ENCODE measurements around the gene TSPAN1. TPM values are rescaled to one million over a fixed set of nuclear protein-coding genes. Genes with fewer than 3 reads are reported as not detected.

TSPAN1 gene
- total and polyA plus RNA-seq, 10 of the 15 experiments (the other 5 are each of a cell fraction or from before 2014, with no cell fraction given): 0.08 to 0.29 (median 0.23) TPM; not detected in 5

DNA sequence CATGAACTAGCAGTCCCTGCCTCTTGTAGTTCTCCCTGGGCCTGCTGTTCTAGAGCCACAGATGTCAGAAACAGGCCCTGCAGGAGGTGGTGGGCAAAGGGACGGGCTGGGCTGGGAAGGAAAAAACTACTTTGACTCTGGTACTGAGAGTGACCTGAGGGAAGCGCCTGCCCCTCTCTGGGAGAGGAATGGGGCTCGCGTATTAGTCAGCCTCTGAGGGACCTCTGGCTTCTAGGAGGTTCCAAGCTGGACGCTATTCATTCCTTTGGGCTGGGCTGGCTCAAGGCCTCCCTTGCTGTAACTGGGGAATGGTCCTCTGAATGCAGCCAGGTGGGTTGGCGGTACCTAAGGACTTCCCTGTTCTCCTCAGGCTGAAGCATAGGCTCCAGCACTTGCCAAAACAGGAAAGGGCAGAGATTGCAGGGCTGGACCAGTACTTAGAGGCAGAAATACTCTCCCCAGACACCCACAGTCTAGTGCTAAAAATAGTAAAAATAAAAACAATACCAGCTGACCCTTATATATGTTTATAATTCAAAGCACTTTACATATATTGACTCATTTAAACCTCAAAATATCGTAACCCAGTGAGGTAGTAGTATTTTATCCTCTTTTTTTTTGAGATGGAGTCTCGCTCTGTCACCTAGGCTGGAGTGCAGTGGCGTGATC lies 16.3 kb downstream of the TSPAN1 start:
- SMC1A ChIA-PET (ENCODE audit: uncharacterized antibody, unreplicated experiment): no interaction called here
- TF ChIP-seq POLR2AphosphoS5 (IDR thresholded peaks at IDR 0.05; ENCODE audit: low read length): no peak
- TF ChIP-seq JUNB (IDR thresholded peaks at IDR 0.05): no peak
- TF ChIP-seq NRF1 (conservative IDR thresholded peaks at IDR 0.05; ENCODE audit: low read depth, low read length): no peak
- TF ChIP-seq POLR2AphosphoS2 (IDR thresholded peaks at IDR 0.05; ENCODE audit: low read depth, low read length): no peak
- no peak for TF ChIP-seq FOS (IDR thresholded peaks at IDR 0.05; ENCODE audit: borderline replicate concordance, extremely low read depth, insufficient read length)
- TF ChIP-seq, protein P1, sequence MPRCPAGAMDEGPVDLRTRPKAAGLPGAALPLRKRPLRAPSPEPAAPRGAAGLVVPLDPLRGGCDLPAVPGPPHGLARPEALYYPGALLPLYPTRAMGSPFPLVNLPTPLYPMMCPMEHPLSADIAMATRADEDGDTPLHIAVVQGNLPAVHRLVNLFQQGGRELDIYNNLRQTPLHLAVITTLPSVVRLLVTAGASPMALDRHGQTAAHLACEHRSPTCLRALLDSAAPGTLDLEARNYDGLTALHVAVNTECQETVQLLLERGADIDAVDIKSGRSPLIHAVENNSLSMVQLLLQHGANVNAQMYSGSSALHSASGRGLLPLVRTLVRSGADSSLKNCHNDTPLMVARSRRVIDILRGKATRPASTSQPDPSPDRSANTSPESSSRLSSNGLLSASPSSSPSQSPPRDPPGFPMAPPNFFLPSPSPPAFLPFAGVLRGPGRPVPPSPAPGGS (IDR thresholded peaks at IDR 0.05; ENCODE audit: borderline replicate concordance, insufficient read depth, low read depth, low read length, poor library complexity, severe bottlenecking): no peak
- TF ChIP-seq, protein P2, sequence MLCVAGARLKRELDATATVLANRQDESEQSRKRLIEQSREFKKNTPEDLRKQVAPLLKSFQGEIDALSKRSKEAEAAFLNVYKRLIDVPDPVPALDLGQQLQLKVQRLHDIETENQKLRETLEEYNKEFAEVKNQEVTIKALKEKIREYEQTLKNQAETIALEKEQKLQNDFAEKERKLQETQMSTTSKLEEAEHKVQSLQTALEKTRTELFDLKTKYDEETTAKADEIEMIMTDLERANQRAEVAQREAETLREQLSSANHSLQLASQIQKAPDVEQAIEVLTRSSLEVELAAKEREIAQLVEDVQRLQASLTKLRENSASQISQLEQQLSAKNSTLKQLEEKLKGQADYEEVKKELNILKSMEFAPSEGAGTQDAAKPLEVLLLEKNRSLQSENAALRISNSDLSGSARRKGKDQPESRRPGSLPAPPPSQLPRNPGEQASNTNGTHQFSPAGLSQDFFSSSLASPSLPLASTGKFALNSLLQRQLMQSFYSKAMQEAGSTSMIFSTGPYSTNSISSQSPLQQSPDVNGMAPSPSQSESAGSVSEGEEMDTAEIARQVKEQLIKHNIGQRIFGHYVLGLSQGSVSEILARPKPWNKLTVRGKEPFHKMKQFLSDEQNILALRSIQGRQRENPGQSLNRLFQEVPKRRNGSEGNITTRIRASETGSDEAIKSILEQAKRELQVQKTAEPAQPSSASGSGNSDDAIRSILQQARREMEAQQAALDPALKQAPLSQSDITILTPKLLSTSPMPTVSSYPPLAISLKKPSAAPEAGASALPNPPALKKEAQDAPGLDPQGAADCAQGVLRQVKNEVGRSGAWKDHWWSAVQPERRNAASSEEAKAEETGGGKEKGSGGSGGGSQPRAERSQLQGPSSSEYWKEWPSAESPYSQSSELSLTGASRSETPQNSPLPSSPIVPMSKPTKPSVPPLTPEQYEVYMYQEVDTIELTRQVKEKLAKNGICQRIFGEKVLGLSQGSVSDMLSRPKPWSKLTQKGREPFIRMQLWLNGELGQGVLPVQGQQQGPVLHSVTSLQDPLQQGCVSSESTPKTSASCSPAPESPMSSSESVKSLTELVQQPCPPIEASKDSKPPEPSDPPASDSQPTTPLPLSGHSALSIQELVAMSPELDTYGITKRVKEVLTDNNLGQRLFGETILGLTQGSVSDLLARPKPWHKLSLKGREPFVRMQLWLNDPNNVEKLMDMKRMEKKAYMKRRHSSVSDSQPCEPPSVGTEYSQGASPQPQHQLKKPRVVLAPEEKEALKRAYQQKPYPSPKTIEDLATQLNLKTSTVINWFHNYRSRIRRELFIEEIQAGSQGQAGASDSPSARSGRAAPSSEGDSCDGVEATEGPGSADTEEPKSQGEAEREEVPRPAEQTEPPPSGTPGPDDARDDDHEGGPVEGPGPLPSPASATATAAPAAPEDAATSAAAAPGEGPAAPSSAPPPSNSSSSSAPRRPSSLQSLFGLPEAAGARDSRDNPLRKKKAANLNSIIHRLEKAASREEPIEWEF (IDR thresholded peaks at IDR 0.05; ENCODE audit: insufficient replicate concordance, low read depth, low read length): no peak
- no peak for TF ChIP-seq BRCA1 (IDR thresholded peaks at IDR 0.05; ENCODE audit: low read depth, low read length)
- no peak for TF ChIP-seq ATF7 (IDR thresholded peaks at IDR 0.05; ENCODE audit: low read depth)
- TF ChIP-seq SIN3A (IDR thresholded peaks at IDR 0.05; ENCODE audit: low read depth, low read length): no peak
- TF ChIP-seq CHD2 (IDR thresholded peaks at IDR 0.05; ENCODE audit: borderline replicate concordance, low read depth, low read length): no peak
- no peak for TF ChIP-seq NFXL1 (IDR thresholded peaks at IDR 0.05; ENCODE audit: borderline replicate concordance)
- no peak for TF ChIP-seq STAT1 (conservative IDR thresholded peaks at IDR 0.05)
- no peak for TF ChIP-seq GATAD2B (conservative IDR thresholded peaks at IDR 0.05; ENCODE audit: low read depth)
- TF ChIP-seq, protein P3, sequence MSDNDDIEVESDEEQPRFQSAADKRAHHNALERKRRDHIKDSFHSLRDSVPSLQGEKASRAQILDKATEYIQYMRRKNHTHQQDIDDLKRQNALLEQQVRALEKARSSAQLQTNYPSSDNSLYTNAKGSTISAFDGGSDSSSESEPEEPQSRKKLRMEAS (IDR thresholded peaks at IDR 0.05; ENCODE audit: low read depth, low read length): no peak
- TF ChIP-seq WRNIP1 (IDR thresholded peaks at IDR 0.05; ENCODE audit: borderline replicate concordance, low read depth, low read length): no peak
- RAD21 ChIA-PET (ENCODE audit: unreplicated experiment): no interaction called here
- intact Hi-C loops (cut with micrococcal nuclease; ENCODE audit: unreplicated experiment): no loop called here
- WGBS (ENCODE audit: insufficient coverage, insufficient replicate concordance, low lambda C conversion rate, missing lambda C conversion rate): 91% methylated on average over 8 of the region's 9 CpGs
- FAIRE-seq (no peak), ATAC-seq (no peak), DNase-seq (ENCODE audit: low read depth, low spot score) (no peak)
- CTCF ChIA-PET: interaction anchor here (1.4 to 1.5 kb wide), 2 partner anchors 10 to 32 kb away, joined by 4 read pairs; no protein-coding TSS in a partner anchor
- no peak overlapping the region for H2AFZ ChIP-seq (ENCODE audit: control insufficient read depth, low read depth, low read length)
- no TSS peak for BruUV-seq (replicated peaks)
- H3K4me3 ChIP-seq: no peak overlapping the region
- no peaks in the 10 kb centered on the region for H3K9me3 ChIP-seq (replicated peaks; ENCODE audit: control insufficient read depth, insufficient read depth, low read length)
- H3K9ac ChIP-seq (ENCODE audit: control insufficient read depth, insufficient read depth, low read length): no peak overlapping the region
- POLR2A ChIA-PET: interaction anchor here (0.6 kb wide), 1 partner anchor 688 kb away, joined by 4 read pairs; no protein-coding TSS in a partner anchor
- in situ Hi-C loops (cut with MboI): no loop called here
- no peak overlapping the region for H3K4me2 ChIP-seq (ENCODE audit: control insufficient read depth, insufficient read depth)
- no peak overlapping the region for H3K27ac ChIP-seq (ENCODE audit: control insufficient read depth, insufficient read depth)
- no peaks in the 10 kb centered on the region for H3K27me3 ChIP-seq (replicated peaks in 1 of 2; ENCODE audit: control insufficient read depth in 2 of 2, insufficient read depth in 2 of 2, low read length in 1 of 2)
- H4K20me1 ChIP-seq (ENCODE audit: control insufficient read depth, insufficient read depth): no peaks in the 10 kb centered on the region
- no peaks in the 10 kb centered on the region for H3K79me2 ChIP-seq (ENCODE audit: control insufficient read depth, insufficient read depth, low read length)
- H3K36me3 ChIP-seq (ENCODE audit: control insufficient read depth in 2 of 2, insufficient read depth in 2 of 2, low read length in 1 of 2): peaks cover 5 to 7% of the 10 kb centered on the region in 2 experiments; a peak in 3 of 4 replicates
- no peaks in the 10 kb centered on the region; the same call in 1 of the 2 replicates for H3K4me1 ChIP-seq (ENCODE audit: control insufficient read depth, insufficient read depth, low read length)
